ENCODE measurements around the gene ARHGAP8.

Gene ARHGAP8

DNA sequence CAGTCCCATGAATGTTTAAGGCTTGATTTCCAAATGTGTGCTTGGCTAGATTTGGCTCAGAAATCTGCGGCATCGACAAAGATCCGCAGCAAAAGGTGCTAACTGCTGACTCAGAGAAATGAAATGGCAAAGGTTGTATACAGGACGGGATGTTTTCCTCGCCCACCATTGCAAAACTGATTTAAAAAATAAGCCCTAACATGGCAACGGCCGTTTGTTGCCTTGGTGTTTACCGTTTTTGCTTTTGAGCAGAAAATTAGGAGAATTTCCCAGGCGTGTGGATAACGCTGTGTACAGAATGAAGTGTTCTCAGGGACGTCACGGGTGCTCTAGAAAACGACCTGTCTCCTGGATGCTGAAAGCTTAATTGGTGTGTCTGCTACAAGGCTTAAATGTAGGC lies 70.2 kb downstream of the ARHGAP8 start:
- in situ Hi-C loops (cut with HindIII; ENCODE audit: low sequenced_read_pairs), result no loop called here

GRCh38 chr22:44823396-44823795 lies 71.0 kb downstream of the ARHGAP8 start:
- in situ Hi-C loops (cut with HindIII; ENCODE audit: low sequenced_read_pairs), result no loop called here

GRCh38 chr22:44823806-44824205 lies 71.4 kb downstream of the ARHGAP8 start:
- in situ Hi-C loops (cut with HindIII; ENCODE audit: low sequenced_read_pairs), result no loop called here

GRCh38 chr22:44824271-44824670 lies 71.9 kb downstream of the ARHGAP8 start:
- in situ Hi-C loops (cut with HindIII; ENCODE audit: low sequenced_read_pairs), result no loop called here

DNA sequence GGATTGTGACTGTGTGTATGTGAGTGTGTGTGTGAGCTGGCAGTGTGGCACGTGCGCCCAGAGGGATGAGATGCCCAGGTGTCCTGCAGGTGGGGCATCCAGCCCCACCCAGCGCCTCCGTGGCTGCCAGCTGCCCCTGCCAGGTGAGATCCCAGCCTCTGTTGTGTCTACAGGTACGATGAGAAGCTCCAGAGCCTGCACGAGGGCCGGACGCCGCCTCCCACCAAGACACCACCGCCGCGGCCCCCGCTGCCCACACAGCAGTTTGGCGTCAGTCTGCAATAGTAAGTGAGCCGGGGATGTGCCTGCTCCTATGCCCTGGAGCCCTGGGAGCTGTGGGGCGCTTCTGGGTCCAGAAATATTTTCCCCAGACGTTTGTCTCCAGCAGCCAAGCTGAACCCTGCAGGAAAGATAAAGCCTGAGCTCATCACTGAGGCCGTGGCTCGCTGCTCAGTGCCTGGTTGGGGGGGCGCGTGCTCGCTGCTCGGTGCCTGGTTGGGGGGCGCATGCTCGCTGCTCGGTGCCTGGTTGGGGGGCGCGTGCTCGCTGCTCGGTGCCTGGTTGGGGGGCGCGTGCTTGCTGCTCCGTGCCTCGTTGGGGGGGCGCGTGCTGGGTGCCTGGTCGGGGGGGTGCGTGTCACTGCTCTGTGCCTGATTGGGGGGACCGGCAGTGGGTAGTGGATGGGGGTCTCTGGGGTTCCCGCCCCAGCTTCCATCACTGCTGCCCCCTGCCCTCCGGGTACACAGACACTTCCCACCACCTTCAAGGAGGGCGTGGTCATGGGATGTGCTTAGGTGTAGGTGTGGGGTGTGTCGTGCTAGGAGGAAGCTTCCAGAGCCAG lies 73.2 kb downstream of the ARHGAP8 start:
- in situ Hi-C loops (cut with HindIII; ENCODE audit: low sequenced_read_pairs), result no loop called here

GRCh38 chr22:44827666-44828190 lies 75.4 kb downstream of the ARHGAP8 start:
- in situ Hi-C loops (cut with HindIII; ENCODE audit: low sequenced_read_pairs), result no loop called here

DNA sequence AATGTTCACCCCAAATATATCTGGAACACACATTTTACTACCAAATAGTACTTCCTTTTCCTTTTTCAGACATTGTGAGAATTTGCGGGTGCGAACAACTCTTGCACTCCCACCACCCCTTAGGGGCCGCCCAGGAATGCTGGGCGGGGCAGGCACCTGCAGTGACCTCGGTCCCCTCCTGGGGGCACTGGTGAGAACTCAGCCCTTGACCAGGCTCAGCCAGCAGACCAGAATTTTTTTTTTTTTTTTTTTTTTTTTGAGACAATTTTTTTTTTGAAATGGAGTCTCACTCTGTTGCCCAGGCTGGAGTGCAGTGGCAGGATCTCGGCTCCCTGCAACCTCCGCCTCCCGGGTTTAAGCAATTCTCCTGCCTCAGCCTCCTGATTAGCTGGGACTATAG lies 75.8 kb downstream of the ARHGAP8 start:
- in situ Hi-C loops (cut with HindIII; ENCODE audit: low sequenced_read_pairs), result no loop called here

GRCh38 chr22:44831885-44832284 lies 79.5 kb downstream of the ARHGAP8 start:
- in situ Hi-C loops (cut with HindIII; ENCODE audit: low sequenced_read_pairs), result no loop called here

DNA sequence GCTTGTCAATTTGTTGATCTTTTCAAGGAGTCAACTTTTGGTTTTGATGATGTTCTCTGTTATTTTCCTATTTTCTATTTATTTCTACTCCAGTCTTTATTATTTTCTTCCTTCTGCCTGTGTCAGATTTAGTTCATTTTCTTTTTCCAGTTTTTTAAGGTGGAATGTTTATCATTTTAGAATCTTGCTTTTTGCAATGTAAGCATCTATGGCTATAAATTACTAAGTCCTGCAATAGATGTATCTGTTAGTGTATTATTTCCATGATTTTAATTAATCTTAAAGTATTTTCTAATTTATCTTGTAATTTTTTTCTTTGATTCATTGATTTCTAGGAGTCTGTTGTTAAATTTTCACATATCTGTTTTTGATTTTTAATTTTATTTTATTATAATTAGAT lies 81.7 kb downstream of the ARHGAP8 start:
- in situ Hi-C loops (cut with HindIII; ENCODE audit: low sequenced_read_pairs), result no loop called here

DNA sequence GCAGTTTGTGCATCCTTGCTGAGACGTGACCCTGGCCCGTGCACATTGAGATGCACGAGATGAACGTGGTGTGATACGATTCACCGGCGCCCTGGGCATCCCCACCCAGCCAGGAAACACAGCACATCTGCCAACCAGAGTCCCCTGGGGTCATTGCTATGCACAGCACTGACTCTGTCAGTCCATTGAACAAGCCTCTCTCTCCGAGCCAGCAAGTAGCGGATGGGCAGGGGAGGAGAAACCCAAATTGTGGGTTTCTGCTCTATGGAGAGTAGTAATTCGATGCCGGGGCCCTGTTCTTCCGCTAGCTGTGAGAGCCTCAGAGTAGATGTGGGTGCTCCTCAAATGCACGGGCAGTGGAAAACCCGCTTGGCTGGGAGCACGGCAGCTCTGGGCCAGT lies 85.1 kb downstream of the ARHGAP8 start:
- in situ Hi-C loops (cut with HindIII; ENCODE audit: low sequenced_read_pairs), result no loop called here

DNA sequence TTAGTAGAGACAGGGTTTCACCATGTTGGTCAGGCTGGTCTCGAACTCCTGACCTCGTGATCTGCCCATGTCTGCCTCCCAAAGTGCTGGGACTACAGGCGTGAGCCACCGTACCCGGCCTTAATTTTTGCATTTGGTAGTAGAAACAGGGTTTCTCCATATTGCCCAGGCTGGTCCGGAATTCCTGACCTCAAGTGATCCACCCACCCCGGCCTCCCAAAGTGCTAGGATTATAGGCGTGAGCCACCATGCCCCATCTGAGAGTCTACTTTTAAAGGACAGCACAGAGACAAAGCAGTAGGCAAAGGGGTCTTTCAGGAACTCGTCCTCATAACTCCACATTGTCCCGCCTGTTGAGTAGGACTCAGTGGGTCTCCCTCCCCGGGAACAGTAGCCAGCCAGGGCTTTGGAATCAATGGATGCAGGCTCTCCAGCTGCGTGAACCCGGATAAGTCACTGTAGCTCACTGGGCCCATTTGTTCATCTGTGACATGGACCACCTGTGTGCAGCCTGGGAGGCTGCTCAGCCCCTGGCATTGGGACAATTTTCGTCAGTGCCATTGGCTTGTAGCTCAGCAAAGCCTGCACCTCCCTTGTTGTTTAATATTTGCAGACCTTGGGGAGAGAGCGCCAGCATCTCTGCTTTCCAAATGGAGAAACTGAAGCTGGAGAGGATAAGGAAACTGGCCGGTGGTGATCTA lies 86.1 kb downstream of the ARHGAP8 start:
- in situ Hi-C loops (cut with HindIII; ENCODE audit: low sequenced_read_pairs), result no loop called here

DNA sequence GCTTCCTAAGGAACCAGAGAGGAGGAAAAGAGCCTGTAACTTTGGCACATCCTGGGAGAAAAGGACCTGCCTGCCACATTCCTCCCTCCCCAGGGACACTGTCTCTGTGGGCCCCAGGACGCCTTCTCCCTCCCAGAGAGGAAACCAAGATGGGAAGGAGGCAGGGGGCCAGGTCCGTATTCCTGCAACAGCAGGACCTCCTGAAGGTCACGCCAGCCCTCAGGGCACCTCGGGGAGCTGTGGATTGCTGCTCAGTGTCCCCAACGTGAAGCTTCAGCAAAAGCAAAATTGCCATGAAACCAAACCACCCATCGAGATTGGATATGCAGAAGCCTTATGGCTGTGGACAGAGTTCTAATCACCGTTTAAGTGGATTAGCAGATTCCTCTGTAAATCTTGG lies 86.7 kb downstream of the ARHGAP8 start:
- in situ Hi-C loops (cut with HindIII; ENCODE audit: low sequenced_read_pairs), result no loop called here

GRCh38 chr22:44839721-44840120 lies 87.3 kb downstream of the ARHGAP8 start:
- in situ Hi-C loops (cut with HindIII; ENCODE audit: low sequenced_read_pairs), result no loop called here

GRCh38 chr22:44840611-44841322 lies 88.4 kb downstream of the ARHGAP8 start:
- in situ Hi-C loops (cut with HindIII; ENCODE audit: low sequenced_read_pairs), result no loop called here

DNA sequence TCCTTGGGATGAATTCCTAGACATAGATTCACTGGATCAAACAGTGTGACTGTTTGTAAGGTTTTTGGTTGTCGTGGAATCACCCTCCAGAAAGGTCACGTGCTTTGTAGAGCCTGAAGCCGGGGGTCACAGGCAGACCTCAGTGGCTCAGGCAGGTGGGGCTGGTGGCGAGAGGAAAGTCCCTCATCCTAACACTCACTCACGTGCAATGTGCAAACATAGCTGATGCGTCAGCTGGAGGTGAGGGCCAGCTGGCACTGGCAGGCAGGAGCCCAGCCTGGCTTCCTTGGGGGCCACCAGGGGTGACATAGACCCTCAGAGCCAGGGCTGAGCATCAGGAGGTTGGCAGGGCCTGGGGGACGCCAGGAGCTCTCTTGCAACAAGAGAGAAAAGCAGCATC lies 90.0 kb downstream of the ARHGAP8 start:
- in situ Hi-C loops (cut with HindIII; ENCODE audit: low sequenced_read_pairs), result no loop called here

GRCh38 chr22:44845191-44845590 lies 92.8 kb downstream of the ARHGAP8 start:
- in situ Hi-C loops (cut with HindIII; ENCODE audit: low sequenced_read_pairs), result no loop called here

DNA sequence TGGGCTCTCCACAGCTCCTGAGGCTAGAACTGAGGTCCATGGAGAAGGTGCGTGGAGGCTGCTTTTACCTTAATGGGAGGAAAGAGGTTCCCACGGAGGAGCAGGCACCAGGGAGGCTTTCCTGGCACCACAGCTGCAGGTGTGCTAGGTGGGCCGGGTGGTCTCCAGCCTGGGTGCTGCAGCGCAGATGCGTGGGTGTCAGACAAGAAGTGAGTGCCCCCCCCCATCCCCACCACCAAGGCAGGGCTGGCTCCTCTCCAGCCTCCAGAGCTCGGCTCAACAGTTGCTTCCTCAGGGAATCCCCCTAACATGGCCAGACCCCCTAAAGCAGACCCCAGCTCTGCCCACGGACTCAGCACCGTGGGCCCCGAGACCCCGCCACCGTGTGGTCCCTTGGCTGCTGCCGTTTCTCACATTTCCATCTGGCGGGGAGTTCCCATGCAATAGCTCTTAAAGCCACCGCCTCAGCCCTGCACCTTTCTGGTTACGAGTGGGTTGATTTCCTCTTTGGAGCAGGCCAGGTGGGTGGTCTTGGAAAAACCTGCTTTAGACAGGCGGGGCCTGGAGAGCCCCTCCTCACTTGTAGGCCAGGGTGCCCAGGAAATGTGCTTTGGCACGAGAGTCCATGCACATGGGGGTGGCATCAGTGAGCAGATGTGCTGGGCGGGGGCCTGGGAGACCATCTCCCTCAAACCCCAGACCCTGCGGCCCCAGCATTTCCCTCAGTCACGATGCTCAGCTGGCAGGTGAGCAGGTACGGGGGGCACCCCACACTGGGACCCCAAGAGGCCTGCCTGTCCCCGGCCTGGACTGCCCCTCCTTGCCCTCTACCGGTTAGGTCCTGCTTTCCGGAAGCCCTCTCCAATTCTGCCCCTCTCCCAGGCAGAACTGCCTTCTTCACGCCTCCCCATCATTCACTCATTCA lies 93.7 kb downstream of the ARHGAP8 start:
- in situ Hi-C loops (cut with HindIII; ENCODE audit: low sequenced_read_pairs), result no loop called here

- in situ Hi-C loops (cut with HindIII; ENCODE audit: low sequenced_read_pairs), result no loop called here
These were observed 94.4 kb downstream of the ARHGAP8 start for GRCh38 chr22:44846726-44847275.

- in situ Hi-C loops (cut with HindIII; ENCODE audit: low sequenced_read_pairs), result no loop called here
These were observed 95.0 kb downstream of the ARHGAP8 start for GRCh38 chr22:44847380-44847779.

DNA sequence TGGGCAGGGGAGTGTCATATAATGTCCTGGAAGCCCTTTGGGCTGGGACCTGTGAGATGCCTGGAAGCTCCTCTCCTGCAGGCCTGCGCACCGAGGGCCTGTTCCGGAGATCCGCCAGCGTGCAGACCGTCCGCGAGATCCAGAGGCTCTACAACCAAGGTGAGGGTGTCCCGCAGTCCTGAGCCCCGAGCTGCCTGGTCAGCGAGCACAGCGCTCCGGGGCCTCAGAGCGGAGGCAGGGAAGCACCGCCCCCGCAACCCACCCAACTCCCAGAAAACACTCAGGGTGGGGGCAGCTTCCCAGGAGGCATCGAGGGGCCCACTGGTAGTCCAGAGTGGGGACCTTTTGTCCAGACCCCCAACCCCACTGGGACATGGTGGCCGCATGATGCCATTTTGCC lies 95.5 kb downstream of the ARHGAP8 start:
- in situ Hi-C loops (cut with HindIII; ENCODE audit: low sequenced_read_pairs), result no loop called here

Data from DLD1 (cell line).